Testis (tissue), 3 donors: ENCODE results near the gene MPDZ. TPM values are rescaled to one million over a fixed set of nuclear protein-coding genes. Genes with fewer than 3 reads are reported as not detected.

ENCODE experiments used
- DNase-seq: peaks from one replicate; pipeline ENCODE4 v3.0.0-alpha.2; 2019
- H3K27ac ChIP-seq, 2 donors: fragments of 200-600 bp; sonication (generic); one replicate each; pipeline ENCODE4 v1.5.1; 2019
- H3K27me3 ChIP-seq: fragments of 200-600 bp; sonication (generic); one replicate; pipeline ENCODE4 v1.5.1; 2019
- H3K36me3 ChIP-seq: fragments of 200-600 bp; sonication (generic); one replicate; pipeline ENCODE4 v1.5.1; 2017; ENCODE audit warnings: low read depth; ENCODE audit errors: missing control alignments
- H3K4me1 ChIP-seq: fragments of 200-600 bp; sonication (generic); one replicate; pipeline ENCODE4 v1.5.1; 2019
- H3K4me3 ChIP-seq, 2 donors: fragments of 200-600 bp; sonication (generic); one replicate each; pipeline ENCODE4 v1.5.1; 2017 to 2019
- H3K9me3 ChIP-seq: fragments of 200-600 bp; sonication (generic); one replicate; pipeline ENCODE4 v1.5.1; 2017
- POLR2A ChIP-seq: fragments of 450-650 bp; IDR thresholded peaks from one replicate; pipeline ENCODE4 v1.6.1; 2017; ENCODE audit warnings: antibody characterized with exemption, mild to moderate bottlenecking, moderate library complexity
- WGBS, 2 donors: methylation state at CpG; one replicate each; pipeline ENCODE4 v1.1.5; 2018; 5-methylcytosine and 5-hydroxymethylcytosine counted together
- intact Hi-C: fragments of 100-400 bp; cut with DNase I; formaldehyde crosslinking; loops from one replicate; pipeline ENCODE4 v1.15.1; 2023; ENCODE audit warnings: low total_unique reads
- polyA plus RNA-seq: library from polyadenylated mRNA; stranded (reverse); fragments of 350-450 nt; fragmentation: Illumina TruSeq; extraction: RNeasy Lipid Tissue Mini Kit (QIAGEN cat#74804); gene quantifications from one replicate; pipeline ENCODE4 v1.2.3, GENCODE V29; 2014; ENCODE audit warnings: low read depth, low replicate concordance; ENCODE audit not compliant: insufficient read depth
- total RNA-seq, 2 donors: library from RNA; depleted of rRNA; stranded (reverse); fragments of >200 nt; gene quantifications; one replicate each; pipeline ENCODE4 v1.2.3, GENCODE V29; 2016
- TF ChIP-seq, protein P1 (sequence below), 3 experiments: fragments of 450-650 bp in 2 of 3; fragments of 200-600 bp in 1 of 3; sonication (generic) in 1 of 3; IDR thresholded peaks; one replicate each; pipeline ENCODE4 v1.5.1; 2016 to 2019; ENCODE audit warnings: antibody characterized with exemption in 3 of 3, mild to moderate bottlenecking in 2 of 3, moderate library complexity in 1 of 3

MPDZ gene
- total and polyA plus RNA-seq, 3 donors from 2014 or later, result 25.4 to 42.8 (median 38.2) TPM

DNA sequence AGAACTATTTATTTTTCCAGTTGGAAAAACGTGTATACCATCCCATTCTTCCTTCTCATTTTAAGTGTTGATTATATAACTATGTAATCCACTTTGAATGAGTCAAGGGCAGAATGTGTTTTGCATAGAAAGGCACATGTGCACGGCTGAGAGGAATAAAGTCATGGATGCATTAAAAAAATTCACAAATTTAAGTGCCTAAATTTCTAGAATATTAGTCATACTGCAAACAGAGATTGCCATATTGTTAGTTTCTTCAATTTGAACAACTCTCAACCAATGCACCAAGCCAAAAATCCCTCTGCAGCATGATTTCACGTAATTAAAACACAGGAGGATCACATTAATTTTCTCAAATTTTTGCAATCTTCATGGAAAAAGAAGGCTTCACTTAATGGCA lies 166.3 kb downstream of the MPDZ start:
- no peaks in the 10 kb centered on the region for H3K27me3 ChIP-seq
- WGBS, 2 donors, result 79 to 84% methylated on average over 3 of the region's 3 CpGs
- H3K4me1 ChIP-seq, result no peaks in the 10 kb centered on the region
- H3K4me3 ChIP-seq, result no peak overlapping the region
- TF ChIP-seq POLR2A, result no peak
- TF ChIP-seq, protein P1, sequence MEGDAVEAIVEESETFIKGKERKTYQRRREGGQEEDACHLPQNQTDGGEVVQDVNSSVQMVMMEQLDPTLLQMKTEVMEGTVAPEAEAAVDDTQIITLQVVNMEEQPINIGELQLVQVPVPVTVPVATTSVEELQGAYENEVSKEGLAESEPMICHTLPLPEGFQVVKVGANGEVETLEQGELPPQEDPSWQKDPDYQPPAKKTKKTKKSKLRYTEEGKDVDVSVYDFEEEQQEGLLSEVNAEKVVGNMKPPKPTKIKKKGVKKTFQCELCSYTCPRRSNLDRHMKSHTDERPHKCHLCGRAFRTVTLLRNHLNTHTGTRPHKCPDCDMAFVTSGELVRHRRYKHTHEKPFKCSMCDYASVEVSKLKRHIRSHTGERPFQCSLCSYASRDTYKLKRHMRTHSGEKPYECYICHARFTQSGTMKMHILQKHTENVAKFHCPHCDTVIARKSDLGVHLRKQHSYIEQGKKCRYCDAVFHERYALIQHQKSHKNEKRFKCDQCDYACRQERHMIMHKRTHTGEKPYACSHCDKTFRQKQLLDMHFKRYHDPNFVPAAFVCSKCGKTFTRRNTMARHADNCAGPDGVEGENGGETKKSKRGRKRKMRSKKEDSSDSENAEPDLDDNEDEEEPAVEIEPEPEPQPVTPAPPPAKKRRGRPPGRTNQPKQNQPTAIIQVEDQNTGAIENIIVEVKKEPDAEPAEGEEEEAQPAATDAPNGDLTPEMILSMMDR (IDR thresholded peaks at IDR 0.05), result no peak
- no peaks in the 10 kb centered on the region for H3K36me3 ChIP-seq
- no peak for DNase-seq
- H3K9me3 ChIP-seq, result no peaks in the 10 kb centered on the region
- H3K27ac ChIP-seq, result no peak overlapping the region
- intact Hi-C loops, result no loop called here

DNA sequence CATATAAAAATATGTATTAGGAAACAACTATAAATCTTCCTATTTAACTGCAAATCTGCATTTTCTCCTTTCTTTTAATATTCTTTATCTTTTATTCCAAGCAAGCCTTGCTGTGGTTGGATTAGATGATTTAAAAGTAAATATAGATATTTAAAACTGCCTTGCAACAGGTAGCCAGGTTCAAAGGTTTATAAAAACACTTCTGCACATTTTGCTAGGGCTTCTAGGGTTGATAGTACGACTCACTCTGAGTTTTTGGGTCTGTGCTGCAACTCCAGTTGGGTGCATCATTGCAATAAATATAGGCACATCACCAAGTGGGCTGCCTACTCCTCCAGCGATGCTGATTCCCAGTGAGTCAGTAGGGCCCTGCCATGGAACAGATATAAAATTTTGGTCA lies 167.7 kb downstream of the MPDZ start:
- TF ChIP-seq, protein P1 (IDR thresholded peaks at IDR 0.05), result no peak
- no peak for TF ChIP-seq POLR2A
- no peaks in the 10 kb centered on the region for H3K9me3 ChIP-seq

GRCh38 chr9:13110766-13111417 lies 168.6 kb downstream of the MPDZ start:
- no peaks in the 10 kb centered on the region for H3K27me3 ChIP-seq
- TF ChIP-seq POLR2A, result no peak
- TF ChIP-seq, protein P1 (IDR thresholded peaks at IDR 0.05), result no peak
- no peak for DNase-seq
- H3K4me1 ChIP-seq, result no peaks in the 10 kb centered on the region
- intact Hi-C loops, result no loop called here
- H3K9me3 ChIP-seq, result no peaks in the 10 kb centered on the region
- 44 to 45% methylated on average over 3 of the region's 3 CpGs for WGBS, 2 donors
- no peak overlapping the region for H3K27ac ChIP-seq
- no peak overlapping the region for H3K4me3 ChIP-seq
- no peaks in the 10 kb centered on the region for H3K36me3 ChIP-seq

More for the DNA sequence above, 167.7 kb downstream of the MPDZ start:
- Histone ChIP-seq H3K4me3 (no peak overlapping the region), H3K4me1 (no peaks in the 10 kb centered on the region), H3K27ac (no peak overlapping the region), H3K27me3 (no peaks in the 10 kb centered on the region), H3K36me3 (no peaks in the 10 kb centered on the region)
- 92 to 98% methylated on average over 2 of the region's 2 CpGs for WGBS, 2 donors
- intact Hi-C loops, result no loop called here
- no peak for DNase-seq

- no peaks in the 10 kb centered on the region for H3K36me3 ChIP-seq
- no peaks in the 10 kb centered on the region for H3K27me3 ChIP-seq
- TF ChIP-seq, protein P1 (IDR thresholded peaks at IDR 0.05), result no peak
- TF ChIP-seq POLR2A, result no peak
- DNase-seq, result no peak
- WGBS, 2 donors, result 92 to 93% methylated on average over 5 of the region's 5 CpGs
- intact Hi-C loops, result no loop called here
- no peak overlapping the region for H3K4me3 ChIP-seq
- no peak overlapping the region for H3K27ac ChIP-seq
- no peaks in the 10 kb centered on the region for H3K9me3 ChIP-seq
- no peaks in the 10 kb centered on the region for H3K4me1 ChIP-seq
Observed at GRCh38 chr9:13109781-13110180, 169.7 kb downstream of the MPDZ start.

- no peaks in the 10 kb centered on the region for H3K36me3 ChIP-seq
- TF ChIP-seq, protein P1 (IDR thresholded peaks at IDR 0.05), result no peak
- TF ChIP-seq POLR2A, result no peak
- DNase-seq, result no peak
- no peaks in the 10 kb centered on the region for H3K9me3 ChIP-seq
- H3K27me3 ChIP-seq, result no peaks in the 10 kb centered on the region
- intact Hi-C loops, result no loop called here
- H3K27ac ChIP-seq, result no peak overlapping the region
- H3K4me3 ChIP-seq, result no peak overlapping the region
- 96 to 99% methylated on average over 4 of the region's 4 CpGs for WGBS, 2 donors
- H3K4me1 ChIP-seq, result no peaks in the 10 kb centered on the region
Observed at GRCh38 chr9:13107008-13107407, 172.5 kb downstream of the MPDZ start.
